ENCODE data around the gene AMPD3.

GRCh38 chr11:10443721-10444235 is 11.3 kb upstream of the AMPD3 start:
- TF ChIP-seq POLR2AphosphoS5 (IDR thresholded peaks at IDR 0.05) (no peak), CTCF (IDR thresholded peaks at IDR 0.05) (no peak)
